SU-DHL-6 (cell line): Measurements from ENCODE around the gene MRPL34.

ENCODE experiments used
- H2AFZ ChIP-seq: fragments of 200-600 bp; sonication (generic); 2 replicates; pipeline ENCODE4 v1.6.1; 2014; ENCODE audit warnings: low read depth, mild to moderate bottlenecking, moderate library complexity, mixed read lengths, antibody characterized with exemption, low read length; ENCODE audit not compliant: severe bottlenecking
- H3F3A ChIP-seq: fragments of 200-600 bp; shearing (Covaris generic); 2 replicates; pipeline ENCODE4 v1.6.0; 2016; ENCODE audit warnings: antibody characterized with exemption, mild to moderate bottlenecking; ENCODE audit not compliant: insufficient read depth
- H3K27ac ChIP-seq: fragments of 200-600 bp; sonication (generic); 2 replicates; pipeline ENCODE4 v1.5.1; 2016; ENCODE audit warnings: low read depth, mild to moderate bottlenecking, low read length, moderate library complexity, mixed read lengths
- H3K27me3 ChIP-seq: fragments of 200-600 bp; sonication (generic), shearing (Covaris generic); 2 replicates; pipeline ENCODE4 v1.6.0; 2014; ENCODE audit warnings: mild to moderate bottlenecking, low read length
- H3K36me3 ChIP-seq: fragments of 200-600 bp; sonication (generic); 2 replicates; pipeline ENCODE4 v1.6.1; 2014; ENCODE audit warnings: mild to moderate bottlenecking, low read length, mixed read lengths
- H3K4me2 ChIP-seq: fragments of 300-600, 200-600 bp; shearing (Covaris generic), sonication (generic); 2 replicates; pipeline ENCODE4 v1.6.0; 2014; ENCODE audit warnings: low read length, low read depth, mild to moderate bottlenecking; ENCODE audit not compliant: poor library complexity, severe bottlenecking
- H3K4me3 ChIP-seq: fragments of 200-600 bp; sonication (generic); 2 replicates; pipeline ENCODE4 v1.5.1; 2014; ENCODE audit warnings: antibody characterized with exemption, low read length, mild to moderate bottlenecking, mixed read lengths; ENCODE audit not compliant: insufficient read depth, poor library complexity, severe bottlenecking
- H3K79me2 ChIP-seq: fragments of 200-600 bp; sonication (generic); 2 replicates; pipeline ENCODE4 v1.6.1; 2014; ENCODE audit warnings: mild to moderate bottlenecking, low read length, moderate library complexity; ENCODE audit not compliant: insufficient read depth
- H3K9ac ChIP-seq: fragments of 200-600 bp; sonication (generic); 2 replicates; pipeline ENCODE4 v1.7.0; 2014; ENCODE audit warnings: mild to moderate bottlenecking, low read length
- H3K9me2 ChIP-seq: fragments of 200-600 bp; sonication (generic); replicated peaks from 2 replicates; pipeline ENCODE4 v1.6.1; 2014; ENCODE audit warnings: low read length; ENCODE audit not compliant: insufficient read depth
- H3K9me3 ChIP-seq: fragments of 200-600 bp; sonication (generic); 2 replicates; pipeline ENCODE4 v1.6.1; 2014; ENCODE audit warnings: low read length, mixed read lengths; ENCODE audit not compliant: insufficient read depth
- H4K20me1 ChIP-seq: fragments of 200-600 bp; sonication (generic); 2 replicates; pipeline ENCODE4 v1.6.1; 2014; ENCODE audit warnings: low read depth, mild to moderate bottlenecking, antibody characterized with exemption, low read length, moderate library complexity, mixed read lengths
- EZH2phosphoT487 ChIP-seq: fragments of 200-600 bp; sonication (generic), shearing (Covaris generic); conservative IDR thresholded peaks from 2 replicates; pipeline ENCODE4 v1.6.1; 2018; ENCODE audit warnings: mild to moderate bottlenecking, antibody characterized with exemption, low read length, moderate library complexity, mixed read lengths
- TF ChIP-seq, protein P1 (sequence below): fragments of 200-600 bp; sonication (generic); IDR thresholded peaks from one replicate; pipeline ENCODE4 v1.5.1; 2017; ENCODE audit warnings: antibody characterized with exemption, mild to moderate bottlenecking, low read length, moderate library complexity; ENCODE audit not compliant: insufficient read depth, poor library complexity, severe bottlenecking

The MRPL34 gene

DNA sequence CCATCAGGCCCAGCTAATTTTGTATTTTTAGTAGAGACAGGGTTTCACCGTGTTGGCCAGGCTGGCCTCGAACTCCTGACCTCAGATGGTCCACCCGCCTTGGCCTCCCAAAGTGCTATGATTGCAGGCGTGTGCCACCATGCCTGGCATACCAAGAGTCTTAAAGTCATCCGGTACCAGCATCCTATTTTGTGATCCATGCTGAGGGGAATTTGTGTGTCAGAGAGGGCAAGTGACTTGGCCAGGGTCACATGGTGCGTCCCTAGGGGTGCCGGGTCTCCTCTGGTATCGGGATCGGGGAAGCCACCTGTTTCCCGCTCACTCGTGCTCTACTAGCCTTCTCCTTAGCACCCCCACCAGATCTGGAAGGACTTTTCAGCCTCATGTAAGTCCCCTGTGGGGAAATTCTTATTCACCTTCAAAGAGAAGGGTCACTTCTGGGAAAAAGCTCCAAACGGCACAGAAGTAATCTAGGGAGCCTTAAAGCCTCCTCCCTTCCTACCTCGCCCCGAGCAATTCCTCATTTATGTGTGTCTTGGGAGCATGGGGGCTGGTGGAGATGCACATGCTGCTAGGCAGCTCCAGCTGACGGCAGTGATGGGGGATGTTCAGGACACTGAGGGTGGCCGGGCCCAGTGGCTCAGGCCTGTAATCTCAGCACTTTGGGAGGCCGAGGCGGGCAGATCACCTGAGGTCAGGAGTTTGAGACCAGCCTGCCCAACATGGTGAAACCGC, 30.1 kb upstream of the MRPL34 start:
- Histone ChIP-seq H2AFZ (no peak overlapping the region), H3K9me3 (no peaks in the 10 kb centered on the region), H3K9ac (no peak overlapping the region), H3F3A (peaks cover 8% of the 10 kb centered on the region), H3K4me3 (no peak overlapping the region), H3K79me2 (no peaks in the 10 kb centered on the region), H3K9me2 (no peaks in the 10 kb centered on the region), H3K36me3 (no peaks in the 10 kb centered on the region), H3K27ac (no peak overlapping the region), H4K20me1 (no peaks in the 10 kb centered on the region), H3K4me2 (no peak overlapping the region), H3K27me3 (no peaks in the 10 kb centered on the region)
- TF ChIP-seq, protein P1, sequence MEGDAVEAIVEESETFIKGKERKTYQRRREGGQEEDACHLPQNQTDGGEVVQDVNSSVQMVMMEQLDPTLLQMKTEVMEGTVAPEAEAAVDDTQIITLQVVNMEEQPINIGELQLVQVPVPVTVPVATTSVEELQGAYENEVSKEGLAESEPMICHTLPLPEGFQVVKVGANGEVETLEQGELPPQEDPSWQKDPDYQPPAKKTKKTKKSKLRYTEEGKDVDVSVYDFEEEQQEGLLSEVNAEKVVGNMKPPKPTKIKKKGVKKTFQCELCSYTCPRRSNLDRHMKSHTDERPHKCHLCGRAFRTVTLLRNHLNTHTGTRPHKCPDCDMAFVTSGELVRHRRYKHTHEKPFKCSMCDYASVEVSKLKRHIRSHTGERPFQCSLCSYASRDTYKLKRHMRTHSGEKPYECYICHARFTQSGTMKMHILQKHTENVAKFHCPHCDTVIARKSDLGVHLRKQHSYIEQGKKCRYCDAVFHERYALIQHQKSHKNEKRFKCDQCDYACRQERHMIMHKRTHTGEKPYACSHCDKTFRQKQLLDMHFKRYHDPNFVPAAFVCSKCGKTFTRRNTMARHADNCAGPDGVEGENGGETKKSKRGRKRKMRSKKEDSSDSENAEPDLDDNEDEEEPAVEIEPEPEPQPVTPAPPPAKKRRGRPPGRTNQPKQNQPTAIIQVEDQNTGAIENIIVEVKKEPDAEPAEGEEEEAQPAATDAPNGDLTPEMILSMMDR = no peak
- no peak for TF ChIP-seq EZH2phosphoT487

- no peak overlapping the region for H2AFZ ChIP-seq
- H3K4me2 ChIP-seq = no peak overlapping the region
- no peak overlapping the region for H3K4me3 ChIP-seq
- no peaks in the 10 kb centered on the region for H3K9me3 ChIP-seq
- peaks cover 12% of the 10 kb centered on the region for H3K36me3 ChIP-seq
- no peak for TF ChIP-seq EZH2phosphoT487
- TF ChIP-seq, protein P1 = no peak
- no peak overlapping the region for H3K9ac ChIP-seq
- H3K27me3 ChIP-seq = no peaks in the 10 kb centered on the region
- H3K27ac ChIP-seq = 0 out of 2 replicates have a peak overlapping the region, but pooled peaks have one; percentile 0
- peaks cover 7% of the 10 kb centered on the region; the same call in 1 of the 2 replicates for H4K20me1 ChIP-seq
- H3K79me2 ChIP-seq = peaks cover 16% of the 10 kb centered on the region
- peaks cover 17% of the 10 kb centered on the region for H3F3A ChIP-seq
- no peaks in the 10 kb centered on the region for H3K9me2 ChIP-seq
Observed at GRCh38 chr19:17279436-17279835, 26.2 kb upstream of the MRPL34 start.

DNA sequence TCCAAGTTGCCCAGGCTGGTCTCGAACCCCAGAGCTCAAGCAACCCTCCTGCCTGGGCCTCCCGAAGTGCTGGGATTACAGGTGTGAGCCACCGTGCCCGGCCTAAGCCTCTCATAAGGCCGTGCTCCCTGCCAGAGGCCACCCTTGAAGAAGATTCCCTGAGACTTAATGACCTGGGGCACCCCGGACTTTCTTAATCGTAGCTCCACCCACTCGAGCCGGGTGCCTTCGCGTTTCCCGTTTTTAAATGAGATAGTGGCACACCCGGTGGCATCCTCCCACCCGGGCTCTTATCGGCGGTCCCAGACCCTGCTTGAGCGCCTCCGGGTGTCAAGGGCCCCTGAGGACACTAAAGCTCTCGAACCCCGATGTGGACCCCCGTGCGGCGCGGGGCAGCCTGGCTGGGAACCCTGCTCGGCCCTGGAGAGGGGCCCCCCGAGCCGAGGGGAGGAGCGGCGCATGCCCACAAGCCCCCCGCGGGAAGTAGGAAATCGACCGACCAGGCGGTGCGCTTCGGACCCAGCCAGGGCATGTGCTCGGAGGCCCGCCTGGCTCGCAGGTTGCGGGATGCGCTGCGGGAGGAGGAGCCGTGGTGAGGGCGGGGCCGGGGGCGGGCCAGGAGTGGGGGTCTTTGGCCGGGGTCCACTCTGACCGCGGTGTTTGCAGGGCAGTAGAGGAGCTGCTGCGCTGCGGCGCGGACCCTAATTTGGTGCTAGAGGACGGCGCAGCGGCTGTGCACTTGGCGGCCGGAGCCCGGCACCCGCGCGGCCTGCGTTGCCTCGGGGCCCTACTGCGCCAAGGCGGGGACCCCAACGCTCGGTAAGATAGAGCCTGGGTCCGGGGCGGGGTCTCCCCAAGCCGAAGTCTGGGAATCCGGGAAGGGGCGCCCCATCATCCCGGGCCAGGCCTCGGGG, 24.0 kb upstream of the MRPL34 start, which contains the start of gene ANKLE1:
Gene ANKLE1, plus strand, starts transcription at position 511 of the 914 bp plus-strand sequence. Its CDS starts 20 bp downstream, at position 531.
- H3K4me2 ChIP-seq = peak within 1 kb of the TSS; percentile 68
- H3K4me3 ChIP-seq = peak within 1 kb of the TSS; percentile 75
- H3K9me3 ChIP-seq = no peaks in the 10 kb centered on the region
- H2AFZ ChIP-seq = peak within 1 kb of the TSS; percentile 70
- H3K27me3 ChIP-seq = no peaks in the 10 kb centered on the region
- H3K36me3 ChIP-seq = peaks cover 20% of the 10 kb centered on the region
- peaks cover 17% of the 10 kb centered on the region for H3F3A ChIP-seq
- H4K20me1 ChIP-seq = peaks cover 7% of the 10 kb centered on the region; the same call in 1 of the 2 replicates
- H3K27ac ChIP-seq = peak within 1 kb of the TSS; percentile 80
- H3K79me2 ChIP-seq = peaks cover 16% of the 10 kb centered on the region
- H3K9ac ChIP-seq = peak within 1 kb of the TSS; percentile 89
- H3K9me2 ChIP-seq = no peaks in the 10 kb centered on the region
- TF ChIP-seq EZH2phosphoT487 = no peak
